ENCODE data around the gene CSGALNACT2.

DNA sequence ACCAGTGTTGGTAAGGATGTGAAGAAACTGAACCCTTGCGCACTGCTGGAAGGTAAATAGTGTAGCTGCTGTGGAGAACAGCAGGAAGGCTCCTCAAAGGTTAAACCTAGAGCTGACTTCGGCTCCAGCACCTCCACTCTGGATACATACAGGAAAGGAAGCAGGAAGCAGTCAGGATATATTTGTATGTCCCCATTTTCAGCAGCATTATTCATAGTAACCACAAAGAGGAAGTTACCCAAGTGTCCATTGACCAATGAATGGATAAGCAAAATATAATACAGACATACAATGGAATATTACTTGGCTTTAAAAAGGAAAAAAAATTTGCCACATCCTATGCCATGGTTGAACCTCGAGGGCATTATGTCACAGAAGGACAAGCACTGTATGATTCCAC, 46.4 kb upstream of the CSGALNACT2 start:
- TF ChIP-seq POLR2AphosphoS5 (IDR thresholded peaks at IDR 0.05; ENCODE audit: control insufficient read depth, insufficient read depth, low read depth, low read length), result no peak
- TF ChIP-seq MAX (CRISPR knock-in tag; IDR thresholded peaks at IDR 0.05), result no peak
- TF ChIP-seq EZH2 (IDR thresholded peaks at IDR 0.05; ENCODE audit: borderline replicate concordance, low read depth, low read length), result no peak
- TF ChIP-seq GTF2A2 (tag; IDR thresholded peaks at IDR 0.05), result no peak
- TF ChIP-seq ATF2 (CRISPR knock-in tag; IDR thresholded peaks at IDR 0.05), result no peak
